ENCODE results near the gene PSTK. TPM values are rescaled to one million over a fixed set of nuclear protein-coding genes. Genes with fewer than 3 reads are reported as not detected.

The PSTK gene
- total and polyA plus RNA-seq, 8 donors, result 1.2 to 11.6 (median 4.1) TPM; not detected in 2

DNA sequence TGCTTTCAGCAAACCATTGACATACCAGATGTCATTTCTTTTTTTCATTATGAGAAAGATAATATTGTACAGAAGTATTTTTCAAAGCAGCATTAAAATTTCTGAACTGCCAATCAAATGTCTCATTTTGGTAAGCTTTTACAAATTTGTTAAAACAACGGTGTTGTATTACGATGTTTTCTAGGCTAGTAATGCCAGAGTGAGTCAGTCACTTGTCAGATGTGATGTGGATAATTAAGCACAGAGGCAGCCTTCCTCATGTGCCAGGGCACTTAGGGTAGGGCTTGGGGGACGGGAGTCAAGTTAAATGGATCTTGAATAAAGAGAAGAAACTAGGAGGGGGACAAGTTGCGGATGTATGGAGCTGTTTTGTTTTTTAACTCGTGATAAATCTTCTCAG is 10.1 kb downstream of the PSTK start:
- DNase-seq, result no peak
- Histone ChIP-seq H3K4me1 (no peaks in the 10 kb centered on the region), H3K27me3 (no peaks in the 10 kb centered on the region), H3K4me3 (no peak overlapping the region), H3K27ac (no peak overlapping the region), H3K36me3 (peaks cover 15 to 58% (median 41%) of the 10 kb centered on the region in 4 donors), H3K9me3 (no peaks in the 10 kb centered on the region)
- 69 to 84% (median 75%) methylated on average over 5 of the region's 5 CpGs for WGBS, 5 donors
- intact Hi-C loops (cut with DNase I; ENCODE audit: low total_unique reads), result no loop called here
- TF ChIP-seq POLR2A (IDR thresholded peaks at IDR 0.05), result no peak
- TF ChIP-seq, protein P1, sequence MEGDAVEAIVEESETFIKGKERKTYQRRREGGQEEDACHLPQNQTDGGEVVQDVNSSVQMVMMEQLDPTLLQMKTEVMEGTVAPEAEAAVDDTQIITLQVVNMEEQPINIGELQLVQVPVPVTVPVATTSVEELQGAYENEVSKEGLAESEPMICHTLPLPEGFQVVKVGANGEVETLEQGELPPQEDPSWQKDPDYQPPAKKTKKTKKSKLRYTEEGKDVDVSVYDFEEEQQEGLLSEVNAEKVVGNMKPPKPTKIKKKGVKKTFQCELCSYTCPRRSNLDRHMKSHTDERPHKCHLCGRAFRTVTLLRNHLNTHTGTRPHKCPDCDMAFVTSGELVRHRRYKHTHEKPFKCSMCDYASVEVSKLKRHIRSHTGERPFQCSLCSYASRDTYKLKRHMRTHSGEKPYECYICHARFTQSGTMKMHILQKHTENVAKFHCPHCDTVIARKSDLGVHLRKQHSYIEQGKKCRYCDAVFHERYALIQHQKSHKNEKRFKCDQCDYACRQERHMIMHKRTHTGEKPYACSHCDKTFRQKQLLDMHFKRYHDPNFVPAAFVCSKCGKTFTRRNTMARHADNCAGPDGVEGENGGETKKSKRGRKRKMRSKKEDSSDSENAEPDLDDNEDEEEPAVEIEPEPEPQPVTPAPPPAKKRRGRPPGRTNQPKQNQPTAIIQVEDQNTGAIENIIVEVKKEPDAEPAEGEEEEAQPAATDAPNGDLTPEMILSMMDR (IDR thresholded peaks at IDR 0.05), result no peak
- no peak for TF ChIP-seq EP300 (IDR thresholded peaks at IDR 0.05)
- no peak for TF ChIP-seq POLR2AphosphoS5 (IDR thresholded peaks at IDR 0.05)

DNA sequence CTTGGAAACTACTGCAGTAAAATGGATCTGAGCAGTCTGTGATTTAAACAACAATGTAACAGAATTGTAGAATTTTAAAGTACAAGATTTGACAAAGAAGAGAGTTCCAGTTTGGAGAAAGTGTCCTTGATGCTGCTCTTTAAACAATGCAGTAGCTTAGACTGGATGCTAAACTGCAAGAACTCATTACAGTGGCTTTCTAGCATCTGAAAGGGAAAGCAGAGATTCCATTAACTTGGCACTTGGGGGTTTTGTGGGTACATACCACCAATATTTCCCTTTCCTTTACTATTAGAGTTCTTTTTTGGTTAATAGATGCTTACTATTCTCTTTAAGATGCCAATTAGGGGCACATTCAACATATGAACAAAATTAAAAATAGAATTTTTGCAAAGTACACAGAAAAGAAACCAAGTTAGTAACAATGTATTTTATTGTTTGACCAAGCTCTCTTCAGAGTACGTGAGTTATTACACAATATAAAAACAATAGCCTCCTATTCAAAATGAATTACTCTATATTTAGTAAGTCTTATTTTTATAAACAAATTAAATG is 11.9 kb downstream of the PSTK start:
- intact Hi-C loops (cut with DNase I; ENCODE audit: low total_unique reads), result no loop called here
- peaks cover 16 to 72% (median 56%) of the 10 kb centered on the region in 4 donors for H3K36me3 ChIP-seq
- no peak overlapping the region for H3K27ac ChIP-seq
- DNase-seq, result no peak
- H3K4me1 ChIP-seq, result no peaks in the 10 kb centered on the region
- H3K9me3 ChIP-seq, result no peaks in the 10 kb centered on the region
- H3K4me3 ChIP-seq, result no peak overlapping the region
- 56 to 78% (median 71%) methylated on average over 1 of the region's 1 CpG for WGBS, 5 donors
- TF ChIP-seq EP300 (IDR thresholded peaks at IDR 0.05) (no peak), POLR2AphosphoS5 (IDR thresholded peaks at IDR 0.05) (no peak), POLR2A (IDR thresholded peaks at IDR 0.05) (no peak)
- TF ChIP-seq, protein P1 (IDR thresholded peaks at IDR 0.05), result no peak
- no peaks in the 10 kb centered on the region for H3K27me3 ChIP-seq

DNA sequence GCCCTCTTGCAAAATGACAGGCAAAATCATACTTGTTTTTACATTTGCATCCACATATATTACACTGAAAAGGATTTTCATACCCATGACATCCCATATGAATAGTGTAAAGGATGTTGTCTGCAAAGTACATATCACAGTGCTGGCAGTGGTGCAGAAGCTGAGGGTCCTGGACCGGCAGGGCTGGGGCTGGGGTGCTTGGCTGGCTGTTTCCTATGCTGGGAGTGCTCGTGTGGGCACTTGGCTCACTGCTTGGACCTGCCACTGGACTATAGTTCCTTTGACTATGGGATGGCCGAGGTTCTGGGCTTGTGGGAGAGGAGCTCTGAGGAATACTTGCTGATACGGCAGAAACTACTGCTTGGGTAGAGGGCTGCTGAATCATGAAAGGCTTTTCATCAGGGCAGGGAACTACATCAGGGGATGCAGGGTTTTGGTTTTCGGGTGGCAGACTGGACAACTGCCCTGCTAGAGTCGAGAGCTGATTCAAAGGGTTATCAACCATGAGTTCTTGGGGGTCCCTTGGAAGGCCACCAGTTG is 13.7 kb downstream of the PSTK start:
- Histone ChIP-seq H3K36me3 (peaks cover 16 to 83% (median 65%) of the 10 kb centered on the region in 4 donors), H3K27ac (no peak overlapping the region)
- intact Hi-C loops (cut with DNase I; ENCODE audit: low total_unique reads), result no loop called here

DNA sequence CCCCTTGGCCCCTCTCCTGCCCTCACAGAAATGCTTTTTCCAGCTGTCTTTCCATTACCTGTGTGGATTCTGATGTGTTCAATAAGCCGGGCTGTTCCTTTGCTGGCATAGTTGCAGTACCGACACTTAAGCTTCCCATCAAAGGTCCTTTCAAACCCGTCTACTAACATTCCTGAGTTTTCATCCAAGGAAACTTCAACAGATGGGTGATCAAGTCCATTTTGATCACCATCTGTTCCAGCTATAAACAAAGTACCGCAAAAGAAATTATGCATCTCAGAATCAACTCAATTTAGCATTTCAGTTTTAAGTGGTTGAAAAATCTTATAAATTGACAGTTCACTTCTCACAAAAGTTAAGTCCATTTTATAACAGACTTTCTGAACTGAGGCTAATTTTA is 15.7 kb downstream of the PSTK start:
- H3K36me3 ChIP-seq, result peaks cover 16 to 73% (median 61%) of the 10 kb centered on the region in 4 donors
- whole genome bisulfite sequencing, 5 donors, result 83 to 90% (median 89%) methylated on average over 4 of the region's 4 CpGs
- no peak overlapping the region for H3K27ac ChIP-seq
- no peaks in the 10 kb centered on the region for H3K9me3 ChIP-seq
- peaks cover 0 to 22% (median 20%) of the 10 kb centered on the region in 4 donors for H3K4me1 ChIP-seq
- DNase-seq, result no peak
- intact Hi-C loops (cut with DNase I; ENCODE audit: low total_unique reads), result no loop called here
- H3K4me3 ChIP-seq, result no peak overlapping the region
- no peak for TF ChIP-seq POLR2A (IDR thresholded peaks at IDR 0.05)
- TF ChIP-seq, protein P1 (IDR thresholded peaks at IDR 0.05), result no peak
- no peak for TF ChIP-seq POLR2AphosphoS5 (IDR thresholded peaks at IDR 0.05)
- no peak for TF ChIP-seq EP300 (IDR thresholded peaks at IDR 0.05)
- H3K27me3 ChIP-seq, result no peaks in the 10 kb centered on the region

More for the DNA sequence above, 13.7 kb downstream of the PSTK start:
- DNase-seq, result no peak
- TF ChIP-seq, protein P1 (IDR thresholded peaks at IDR 0.05), result no peak
- TF ChIP-seq POLR2AphosphoS5 (IDR thresholded peaks at IDR 0.05), result no peak
- TF ChIP-seq EP300 (IDR thresholded peaks at IDR 0.05), result no peak
- no peak for TF ChIP-seq POLR2A (IDR thresholded peaks at IDR 0.05)
- Histone ChIP-seq H3K4me3 (no peak overlapping the region), H3K9me3 (no peaks in the 10 kb centered on the region), H3K4me1 (peaks cover 0 to 9% (median 4%) of the 10 kb centered on the region in 4 donors), H3K27me3 (no peaks in the 10 kb centered on the region)
- 89 to 98% (median 95%) methylated on average over 4 to 6 of the region's 6 CpGs for WGBS, 5 donors

Measured in stomach (tissue), 9 donors.